CD4-positive, alpha-beta T cell (primary cell): ENCODE results near the gene ANKRD33B. TPM values are rescaled to one million over a fixed set of nuclear protein-coding genes. Genes with fewer than 3 reads are reported as not detected.
"Not testable (repeated sequence)": the region's sequence is repeated elsewhere in the genome, so short reads cannot be mapped to it uniquely, and the experiment has no call there.

Experiments used
- ATAC-seq: fragments of 200-7000 bp; cut with Tn5 transposase; one replicate; pipeline ENCODE4 v1.10.0; 2022; ENCODE audit warnings: mild to moderate bottlenecking; ENCODE audit not compliant: poor library complexity
- CTCF ChIA-PET: fragments of 350-600 bp; sonication (Branson Sonifier 250); formaldehyde crosslinking; loops from one replicate; lab custom pipeline; 2021; ENCODE audit warnings: antibody characterized with exemption, inconsistent platforms; lab: Charles Lee
- POLR2A ChIA-PET: fragments of 350-600 bp; sonication (Branson Sonifier 250); formaldehyde crosslinking; loops from one replicate; lab custom pipeline; 2021; ENCODE audit warnings: antibody characterized with exemption, inconsistent platforms; lab: Charles Lee
- DNase-seq, 14 experiments: peaks; one replicate each; pipeline ENCODE4 v3.0.0-alpha.2; 2013 to 2020; ENCODE audit warnings: mixed read lengths in 2 of 14
- H3K27ac ChIP-seq, 2 donors: one replicate each; pipeline versions ENCODE4 v1.5.1 to v1.7.0; 2013; ENCODE audit warnings: low read length in 2 of 2, low read depth in 1 of 2, mild to moderate bottlenecking in 1 of 2
- H3K27me3 ChIP-seq, 2 experiments: 1 replicate in 1 of 2; 2 replicates in 1 of 2; pipeline versions ENCODE4 v1.6.1 to v1.7.0; 2013; ENCODE audit warnings: low read length in 2 of 2, control low read depth in 1 of 2, mild to moderate bottlenecking in 1 of 2, moderate library complexity in 1 of 2; ENCODE audit not compliant: insufficient read depth in 2 of 2, control insufficient read depth in 1 of 2
- H3K36me3 ChIP-seq: one replicate; pipeline ENCODE4 v1.6.1; 2013; ENCODE audit warnings: low read length, control low read depth; ENCODE audit not compliant: insufficient read depth
- H3K4me1 ChIP-seq: one replicate; pipeline ENCODE4 v1.6.1; 2013; ENCODE audit warnings: low read length, control low read depth; ENCODE audit not compliant: insufficient read depth
- H3K4me3 ChIP-seq: one replicate; pipeline ENCODE4 v1.5.1; 2013; ENCODE audit warnings: mild to moderate bottlenecking, low read length, moderate library complexity
- H3K9me3 ChIP-seq, 2 experiments: 1 replicate in 1 of 2; 2 replicates in 1 of 2; pipeline versions ENCODE4 v1.6.1 to v1.7.0; 2013; ENCODE audit warnings: low read length in 2 of 2, mild to moderate bottlenecking in 2 of 2, control low read depth in 1 of 2, moderate library complexity in 1 of 2; ENCODE audit not compliant: control insufficient read depth in 1 of 2, insufficient read depth in 1 of 2
- H3K27ac Mint-ChIP-seq: one replicate; pipeline ENCODE4 v1.8.0; 2020; ENCODE audit warnings: mixed read lengths
- H3K27me3 Mint-ChIP-seq: one replicate; pipeline ENCODE4 v1.8.0; 2021; ENCODE audit warnings: mixed read lengths
- H3K36me3 Mint-ChIP-seq: one replicate; pipeline ENCODE4 v1.8.0; 2021; ENCODE audit warnings: low read depth, mixed read lengths
- H3K4me1 Mint-ChIP-seq: one replicate; pipeline ENCODE4 v1.8.0; 2021; ENCODE audit warnings: low read depth, mixed read lengths
- H3K4me3 Mint-ChIP-seq: one replicate; pipeline ENCODE4 v1.8.0; 2020; ENCODE audit warnings: mild to moderate bottlenecking, mixed read lengths
- H3K9me3 Mint-ChIP-seq: one replicate; pipeline ENCODE4 v1.8.0; 2020; ENCODE audit warnings: mixed read lengths
- CTCF ChIP-seq: fragments of 200-600 bp; IDR thresholded peaks from one replicate; pipeline ENCODE4 v1.8.0; 2022; ENCODE audit warnings: antibody characterized with exemption, mild to moderate bottlenecking
- intact Hi-C, 2 experiments: fragments of 100-400 bp; cut with DNase I in 1 of 2; cut with micrococcal nuclease in 1 of 2; formaldehyde crosslinking; loops; one replicate each; pipeline versions ENCODE4 v1.15.1 to v1.9.0; 2023 to 2025; cut with DNase I, micrococcal nuclease
- total RNA-seq, 174 experiments: library from RNA in 2 of 174; stranded (reverse) in 2 of 174; gene quantifications; one replicate each; pipeline ENCODE4 v1.2.3 and lab custom pipeline; 2021 to 2026

Gene ANKRD33B
- total RNA-seq, 2 experiments from 2014 or later, result 0.99 to 1.3 TPM

- intact Hi-C loops, result no loop called here
- Histone ChIP-seq H3K4me3 (no peak overlapping the region), H3K36me3 (no peaks in the 10 kb centered on the region), H3K4me1 (peaks cover 12% of the 10 kb centered on the region), H3K27ac (no peak overlapping the region), H3K27me3 (no peaks in the 10 kb centered on the region), H3K9me3 (no peaks in the 10 kb centered on the region)
- ChIA-PET CTCF (no interaction called here), POLR2A (no interaction called here)
- DNase-seq, result no peak
- Mint-ChIP-seq H3K4me1 (peaks cover 3% of the 10 kb centered on the region), H3K4me3 (no peak overlapping the region), H3K27ac (no peak overlapping the region), H3K9me3 (peaks cover 2% of the 10 kb centered on the region), H3K27me3 (peaks cover 8% of the 10 kb centered on the region), H3K36me3 (peaks cover 5% of the 10 kb centered on the region)
- TF ChIP-seq CTCF, result no peak
- no peak for ATAC-seq
Measured at GRCh38 chr5:10602031-10602806, 38.3 kb downstream of the ANKRD33B start.

GRCh38 chr5:10604975-10605374 lies 41.1 kb downstream of the ANKRD33B start:
- intact Hi-C loops, result no loop called here
- H3K9me3 Mint-ChIP-seq, result no peaks in the 10 kb centered on the region
- Histone ChIP-seq H3K27ac (no peak overlapping the region), H3K9me3 (no peaks in the 10 kb centered on the region), H3K27me3 (peaks cover 0 to 3% of the 10 kb centered on the region in 2 experiments), H3K36me3 (no peaks in the 10 kb centered on the region), H3K4me1 (peaks cover 14% of the 10 kb centered on the region), H3K4me3 (no peak overlapping the region)
- POLR2A ChIA-PET, result no interaction called here
- H3K27me3 Mint-ChIP-seq, result peaks cover 15% of the 10 kb centered on the region
- no peak for TF ChIP-seq CTCF
- H3K4me3 Mint-ChIP-seq, result no peak overlapping the region
- CTCF ChIA-PET, result no interaction called here
- DNase-seq (no peak), ATAC-seq (no peak)
- H3K36me3 Mint-ChIP-seq, result no peaks in the 10 kb centered on the region
- H3K4me1 Mint-ChIP-seq, result peaks cover 10% of the 10 kb centered on the region
- H3K27ac Mint-ChIP-seq, result no peak overlapping the region

GRCh38 chr5:10606632-10607022 lies 42.8 kb downstream of the ANKRD33B start:
- intact Hi-C loops, H3K4me3 Mint-ChIP-seq, H3K27ac Mint-ChIP-seq, H3K4me3 ChIP-seq, H3K36me3 Mint-ChIP-seq, ATAC-seq, H3K9me3 ChIP-seq, H3K9me3 Mint-ChIP-seq, H3K27ac ChIP-seq, H3K4me1 Mint-ChIP-seq, POLR2A ChIA-PET, H3K27me3 ChIP-seq, CTCF ChIA-PET, DNase-seq, H3K4me1 ChIP-seq, H3K36me3 ChIP-seq: not testable (repeated sequence)
- peaks cover 15% of the 10 kb centered on the region for H3K27me3 Mint-ChIP-seq
